HG03060 (cell line): Measurements from ENCODE around the gene RBFOX1.

Experiments used
- ATAC-seq: cut with Tn5 transposase; IDR thresholded peaks from one replicate; pipeline ENCODE4 v1.9.1; 2021; ENCODE audit warnings: low read depth, moderate number of reproducible peaks; ENCODE audit not compliant: unreplicated experiment

The RBFOX1 gene

DNA sequence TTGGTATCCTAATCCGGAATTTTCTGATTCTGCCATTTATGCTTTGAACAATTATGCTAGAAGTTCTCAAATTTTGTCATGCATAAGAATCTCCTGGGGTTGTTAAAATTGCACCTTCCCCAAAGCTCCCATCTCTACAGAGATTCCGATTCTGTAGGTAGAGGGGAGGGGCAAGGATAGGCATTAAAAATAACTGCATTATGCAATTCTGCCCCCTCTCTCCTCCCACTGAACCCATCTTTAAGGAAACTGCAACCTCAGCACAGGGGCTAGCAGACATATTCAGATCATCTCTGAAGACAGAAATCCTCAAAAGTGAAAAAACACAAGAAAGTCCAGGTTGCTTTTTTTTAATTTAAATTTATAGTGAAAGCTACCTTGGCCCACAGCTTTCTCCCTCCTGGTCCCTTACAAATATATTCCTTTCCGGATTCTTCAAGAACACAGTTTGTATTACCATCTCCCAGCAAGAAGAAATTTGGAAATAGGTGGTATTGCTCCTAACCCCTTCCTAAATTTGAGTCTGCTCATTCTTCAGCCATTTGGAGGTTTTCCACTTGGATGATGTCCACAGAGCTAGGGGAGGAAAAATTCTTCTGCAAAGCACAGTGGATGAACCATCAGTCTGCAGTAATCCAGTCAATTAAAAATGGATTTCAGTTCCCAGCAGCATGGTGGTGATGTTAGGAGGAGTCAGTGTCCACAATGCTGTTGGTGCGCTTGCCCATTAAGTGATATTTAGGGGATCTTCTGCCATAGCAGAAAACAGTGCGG, 67.7 kb downstream of the RBFOX1 start:
- ATAC-seq, result no peak

DNA sequence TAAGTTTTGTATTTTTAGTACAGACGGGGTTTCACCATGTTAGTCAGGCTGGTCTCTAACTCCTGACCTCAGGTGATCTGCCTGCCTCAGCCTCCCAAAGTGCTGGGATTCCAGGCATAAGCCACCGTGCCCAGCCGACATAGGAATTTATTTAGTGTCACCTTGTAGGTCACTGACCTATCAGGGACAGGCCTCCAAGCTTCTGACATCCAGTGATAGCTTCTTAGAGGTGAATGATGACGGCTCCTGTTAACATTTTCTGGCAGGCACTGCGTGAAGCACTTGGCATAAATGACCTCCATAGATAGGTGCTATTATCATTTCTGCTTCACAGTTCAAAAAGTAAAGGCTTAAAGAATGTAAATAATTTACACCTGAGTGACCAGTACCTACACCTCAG, 71.6 kb downstream of the RBFOX1 start:
- no peak for ATAC-seq

DNA sequence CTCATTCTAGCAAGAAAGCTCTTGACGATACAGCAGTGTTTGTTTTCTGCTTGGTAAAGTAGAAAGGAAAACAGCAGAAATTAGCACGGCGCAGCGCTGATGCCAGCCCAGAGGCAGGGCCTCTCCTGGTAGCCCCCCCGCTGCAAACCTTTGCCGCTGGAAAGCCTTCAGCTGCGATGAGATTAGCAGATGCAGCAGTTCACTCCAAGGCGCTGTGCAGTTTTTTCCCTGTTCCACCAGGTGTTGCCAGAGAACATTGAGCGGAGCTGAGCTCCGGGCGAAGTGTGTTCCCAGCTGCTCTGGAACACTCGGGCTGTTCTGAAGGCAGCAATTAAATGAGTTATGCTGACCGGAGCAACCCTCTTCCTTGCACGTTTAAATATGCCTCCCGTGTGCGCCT, 72.5 kb downstream of the RBFOX1 start:
- no peak for ATAC-seq

DNA sequence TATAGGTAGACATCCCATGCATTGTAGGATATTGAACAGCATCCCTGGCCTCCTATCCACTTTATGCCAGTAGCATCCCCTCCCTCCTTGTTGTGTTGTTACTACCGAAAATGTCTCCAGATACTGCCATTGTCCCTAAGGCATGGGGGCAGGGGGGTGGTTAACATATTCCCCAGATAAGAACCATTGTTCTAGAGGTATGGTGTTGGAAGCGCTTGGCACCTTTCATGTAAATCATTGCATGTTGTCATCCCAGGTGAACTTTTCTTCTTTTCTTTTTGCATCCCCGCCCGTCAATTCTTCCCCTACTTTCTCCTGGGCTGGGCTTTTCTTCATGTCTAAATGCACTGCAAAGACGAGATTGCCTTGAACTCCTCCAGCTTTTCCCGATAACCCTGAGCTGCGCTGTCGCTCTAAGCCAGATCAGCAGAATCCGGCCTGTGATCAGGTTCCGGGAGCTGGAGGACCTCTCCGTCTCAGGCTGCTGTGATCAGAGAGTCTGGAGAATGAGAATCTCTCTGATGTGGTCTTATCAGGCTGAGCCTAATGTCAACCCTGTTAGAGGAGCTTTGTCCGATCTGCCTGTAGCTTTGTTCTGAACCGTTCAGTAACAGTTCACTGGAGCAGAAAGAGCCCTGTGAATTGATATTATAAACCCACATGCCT, 76.2 kb downstream of the RBFOX1 start:
- no peak for ATAC-seq

DNA sequence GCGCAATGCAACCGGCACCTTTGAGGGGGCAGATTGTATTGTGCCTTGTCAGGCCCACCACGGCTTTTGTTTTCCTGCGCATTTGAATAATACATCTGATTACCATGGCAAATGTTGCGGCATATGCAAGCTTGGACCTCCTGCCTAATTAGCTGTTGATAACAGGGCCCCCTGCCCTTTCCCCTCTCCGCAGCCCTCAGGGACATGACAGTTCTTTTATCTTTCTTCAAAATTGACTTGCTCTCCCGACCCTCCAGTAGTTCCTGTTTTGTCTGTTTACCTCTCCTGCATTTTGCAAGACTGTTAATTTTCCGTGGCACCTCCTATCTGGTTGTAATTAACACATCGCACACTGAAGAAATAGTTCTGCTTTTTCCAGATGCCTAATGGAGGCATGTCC, 86.8 kb downstream of the RBFOX1 start:
- no peak for ATAC-seq

DNA sequence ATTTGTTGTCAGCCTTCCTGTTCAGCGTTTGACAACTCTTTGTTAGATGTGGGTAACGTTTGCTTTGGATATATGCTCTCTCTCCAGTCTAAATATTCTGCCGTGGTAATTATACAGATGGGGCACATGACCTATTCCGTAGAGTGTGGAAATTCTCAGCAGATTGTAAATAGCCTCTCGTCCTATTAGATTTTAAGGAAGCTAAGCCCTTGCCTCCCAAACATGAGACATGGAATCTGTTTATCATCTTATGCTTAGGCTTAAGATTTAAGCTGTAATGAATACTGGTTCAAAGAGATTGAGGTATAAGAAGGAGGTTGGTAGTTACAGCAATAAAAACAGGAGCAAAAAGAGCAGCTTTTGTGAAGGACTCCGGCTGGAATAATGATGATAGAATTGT, 87.4 kb downstream of the RBFOX1 start:
- no peak for ATAC-seq

DNA sequence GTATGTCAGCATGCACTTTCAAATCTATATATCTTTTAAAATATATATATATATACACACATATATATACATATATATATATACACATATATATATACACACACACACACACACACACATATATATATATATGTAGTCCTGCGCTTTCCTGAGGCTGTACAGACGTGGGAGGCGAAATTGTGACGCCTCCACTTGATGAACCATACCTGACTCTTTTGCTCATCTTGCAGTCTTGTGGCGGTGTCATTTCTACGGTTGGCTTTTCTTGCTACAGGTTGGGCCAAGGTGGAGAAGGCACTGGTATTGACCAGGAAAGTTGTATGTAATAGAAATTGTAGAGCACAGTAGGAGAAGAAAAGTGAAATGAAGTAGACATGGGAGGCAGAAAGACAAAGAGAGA, 88.2 kb downstream of the RBFOX1 start:
- ATAC-seq, result no peak

DNA sequence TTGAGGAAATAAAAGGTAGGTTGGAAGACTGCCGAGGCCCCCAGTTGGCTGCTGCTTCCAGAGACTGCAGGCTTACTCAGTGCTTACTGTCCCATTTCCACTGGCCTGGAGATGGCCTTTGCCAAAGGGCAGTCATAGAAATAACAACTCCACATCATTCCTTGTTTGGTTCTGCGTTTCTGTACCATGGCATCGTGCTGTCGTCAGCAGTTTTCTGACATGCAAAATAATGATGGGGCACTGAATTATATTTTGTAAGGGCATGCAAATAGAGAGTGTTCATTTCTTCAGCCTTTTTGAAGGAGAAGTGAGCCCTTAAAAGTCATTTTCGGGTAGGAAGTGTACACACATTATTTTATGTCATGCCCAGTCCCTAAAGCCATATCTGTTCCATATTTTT, 88.9 kb downstream of the RBFOX1 start:
- no peak for ATAC-seq

DNA sequence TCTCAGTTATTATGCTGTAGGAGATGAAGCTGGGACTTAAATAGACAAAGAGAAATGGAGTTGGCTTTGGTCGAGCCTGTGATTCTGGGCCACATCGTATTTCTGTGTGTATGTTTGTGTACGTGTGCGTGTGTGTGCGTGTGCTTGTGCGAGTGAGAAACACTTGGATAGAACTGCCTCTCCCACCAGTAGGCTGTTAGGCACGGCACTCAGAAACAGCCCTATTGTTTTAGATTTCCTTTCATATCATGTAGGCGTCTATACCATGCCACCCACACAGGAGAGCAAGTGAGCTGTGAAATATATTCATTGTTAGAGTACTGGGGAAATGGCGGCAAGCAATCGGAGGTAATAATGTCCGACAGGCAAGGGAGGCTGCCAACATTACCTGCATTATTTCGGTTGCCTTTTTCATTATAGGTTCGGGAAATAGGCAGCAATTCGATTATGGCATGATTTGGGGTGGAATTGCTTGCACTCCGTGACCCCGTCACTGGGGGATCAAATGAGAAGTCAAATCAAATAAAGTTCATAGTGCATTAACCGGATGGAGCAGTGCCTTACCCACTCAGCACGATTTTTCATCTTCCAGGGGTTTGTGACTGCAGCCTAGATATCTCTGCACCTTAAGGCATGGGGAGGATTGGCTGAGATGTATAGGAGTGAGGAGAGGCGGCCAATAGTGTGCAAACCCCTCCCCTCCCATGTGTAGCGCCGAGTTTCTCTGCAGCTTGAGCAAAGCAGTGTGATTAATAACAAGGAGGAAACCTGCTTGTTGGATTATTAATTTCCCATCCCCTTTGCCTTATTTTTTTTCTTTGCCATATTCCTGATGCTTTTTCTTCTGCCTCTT, 89.6 kb downstream of the RBFOX1 start:
- no peak for ATAC-seq

DNA sequence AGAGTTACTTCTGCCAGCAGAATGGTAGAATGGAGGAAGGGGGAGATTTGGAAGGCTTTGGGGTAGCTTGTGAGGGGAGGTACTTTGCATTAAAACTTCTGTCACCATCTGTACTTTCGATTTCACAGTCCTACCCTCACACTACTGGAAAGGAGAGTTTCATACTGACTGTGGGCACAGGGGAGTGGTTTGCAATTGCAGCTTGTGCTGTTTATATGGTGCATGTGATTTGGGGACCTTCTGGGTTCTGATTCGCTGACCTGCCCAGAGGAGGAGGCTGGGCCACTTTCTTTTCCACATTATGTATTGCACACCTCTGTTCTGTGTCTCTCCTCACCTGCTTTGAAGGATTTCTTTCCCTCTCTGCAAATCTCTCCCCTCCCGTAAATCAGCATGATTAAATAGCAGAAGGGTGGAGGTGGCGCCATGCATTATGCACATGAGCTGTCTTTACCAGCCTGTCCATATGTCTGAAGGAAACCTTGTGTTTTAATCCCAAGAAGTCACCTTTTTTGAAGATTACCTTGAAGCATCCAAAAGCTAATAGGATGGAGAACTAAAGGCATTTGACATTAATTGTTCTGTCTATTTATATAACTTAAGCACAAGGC, 90.9 kb downstream of the RBFOX1 start:
- ATAC-seq, result no peak

DNA sequence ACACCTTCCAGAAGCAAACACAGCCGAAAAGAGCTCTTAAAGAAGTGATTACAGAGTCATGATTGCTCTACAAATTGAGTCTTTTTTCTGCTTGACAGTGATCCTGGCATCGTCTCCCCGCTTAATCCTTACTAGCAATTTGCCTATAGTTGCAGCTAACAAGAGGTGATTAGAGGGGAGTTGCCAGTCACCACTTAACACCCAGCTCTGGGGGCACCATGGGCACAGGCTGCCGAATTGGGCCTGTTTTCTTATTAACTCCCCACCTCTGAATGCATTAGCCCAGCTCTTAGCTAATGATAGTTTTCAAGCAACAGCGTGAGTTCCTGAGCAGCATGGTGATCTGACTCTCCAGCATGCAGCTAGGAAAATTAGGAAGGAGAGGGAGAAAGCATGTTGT, 93.5 kb downstream of the RBFOX1 start:
- ATAC-seq, result no peak

DNA sequence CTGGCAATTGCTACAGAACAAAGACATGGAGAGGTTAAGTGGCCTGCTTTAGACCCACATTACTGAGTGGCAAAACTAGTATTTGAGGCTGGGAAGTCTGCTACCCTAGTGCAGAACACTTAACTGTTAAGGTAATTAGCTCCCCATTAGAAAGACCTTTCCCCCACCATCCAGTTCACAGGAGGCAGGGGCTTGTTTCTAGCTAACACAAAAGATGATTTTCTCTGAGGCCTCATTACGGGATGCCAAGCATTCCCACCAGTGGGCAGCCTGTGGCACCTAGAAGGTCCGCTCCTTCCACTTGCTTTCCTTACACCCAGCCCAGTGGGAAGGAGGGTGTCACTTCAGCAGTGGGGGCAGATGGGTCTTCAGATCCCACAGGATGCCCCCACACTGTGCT, 99.1 kb downstream of the RBFOX1 start:
- ATAC-seq, result no peak

DNA sequence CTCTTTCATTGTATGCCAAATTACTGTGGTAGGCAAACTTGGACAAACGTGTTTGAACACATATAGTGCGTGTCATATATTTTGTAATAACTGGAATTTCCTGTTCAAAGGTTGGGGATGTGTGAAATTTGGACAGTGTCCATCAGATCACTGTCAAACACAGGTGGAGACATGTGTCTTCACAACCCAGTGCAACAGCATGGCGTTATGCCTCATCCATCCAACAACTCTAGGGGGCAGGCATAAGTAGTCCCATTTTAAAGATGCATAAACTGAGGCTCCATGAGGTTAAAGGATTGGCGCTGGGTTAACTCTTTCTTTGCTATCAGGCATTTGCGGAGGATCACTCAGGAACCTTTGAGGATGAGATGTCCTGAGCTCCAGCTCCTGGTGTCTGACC, 103.7 kb downstream of the RBFOX1 start:
- ATAC-seq, result no peak

DNA sequence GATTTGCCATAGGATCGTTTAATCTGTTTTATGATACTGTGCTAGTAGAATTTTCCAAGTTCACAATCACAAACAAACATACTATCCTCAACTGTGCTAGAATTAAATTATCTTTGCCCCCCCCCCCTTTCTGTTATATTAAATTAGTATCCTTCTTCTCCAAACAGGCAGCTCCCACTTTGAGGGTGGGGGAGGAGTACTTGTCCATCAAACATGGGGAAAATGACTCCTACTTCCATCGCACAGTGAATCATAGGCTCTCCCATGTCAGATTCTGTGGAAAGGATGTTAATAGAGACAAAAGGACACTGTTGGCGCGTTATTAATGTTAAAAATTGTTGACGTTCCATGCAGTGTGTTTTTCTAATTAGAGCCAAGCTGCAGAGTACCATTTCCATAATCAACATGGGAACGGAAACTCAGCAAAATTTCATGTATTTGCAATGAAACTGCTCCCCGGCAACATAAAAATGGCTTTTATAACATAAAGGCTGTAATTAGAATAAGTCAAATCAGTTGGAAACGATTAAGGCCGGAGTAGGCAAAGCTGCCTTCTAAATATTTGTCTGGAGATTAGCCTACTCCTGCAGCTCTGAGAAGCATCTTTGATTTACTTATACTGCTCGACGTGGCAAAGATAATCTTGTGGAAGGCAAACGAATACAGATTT, 104.6 kb downstream of the RBFOX1 start:
- no peak for ATAC-seq

DNA sequence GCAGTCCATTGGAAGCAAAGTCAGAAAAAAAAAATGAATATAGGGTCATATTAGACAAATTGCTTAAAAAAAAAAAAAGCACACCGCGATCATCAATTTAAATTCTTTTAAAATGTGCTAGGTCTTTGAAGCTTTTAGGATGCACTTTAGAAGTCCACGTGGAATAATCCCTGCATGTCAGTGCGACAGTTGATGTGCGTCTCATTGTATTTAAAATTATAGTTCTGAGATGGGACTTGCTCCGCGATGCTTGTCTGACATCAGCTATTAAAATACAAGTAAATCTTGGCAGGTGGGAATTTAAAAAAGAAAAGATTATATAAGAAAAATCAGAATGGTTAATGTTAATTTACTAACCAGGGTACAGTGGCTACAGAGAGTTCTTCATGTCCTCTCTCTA, 105.2 kb downstream of the RBFOX1 start:
- ATAC-seq, result no peak

DNA sequence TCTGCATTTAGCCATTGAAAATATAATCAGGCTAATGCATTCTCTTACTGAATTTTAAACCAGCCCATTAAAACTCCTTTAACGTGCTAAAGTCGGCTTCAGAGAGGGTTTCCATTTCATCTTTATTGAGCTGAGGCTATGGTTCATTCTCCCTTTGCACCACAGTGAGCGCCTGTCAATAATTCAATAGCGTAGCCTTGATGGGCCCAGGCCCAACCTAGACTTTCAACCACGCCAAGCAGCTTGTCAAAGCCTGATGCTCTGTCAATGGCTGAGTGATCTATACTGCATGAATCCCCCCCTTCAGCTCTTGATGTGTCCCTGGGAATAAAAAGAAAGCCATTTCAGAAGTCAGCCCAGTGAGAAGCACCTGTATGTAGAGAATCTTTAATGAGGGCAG, 106.0 kb downstream of the RBFOX1 start:
- ATAC-seq, result no peak

DNA sequence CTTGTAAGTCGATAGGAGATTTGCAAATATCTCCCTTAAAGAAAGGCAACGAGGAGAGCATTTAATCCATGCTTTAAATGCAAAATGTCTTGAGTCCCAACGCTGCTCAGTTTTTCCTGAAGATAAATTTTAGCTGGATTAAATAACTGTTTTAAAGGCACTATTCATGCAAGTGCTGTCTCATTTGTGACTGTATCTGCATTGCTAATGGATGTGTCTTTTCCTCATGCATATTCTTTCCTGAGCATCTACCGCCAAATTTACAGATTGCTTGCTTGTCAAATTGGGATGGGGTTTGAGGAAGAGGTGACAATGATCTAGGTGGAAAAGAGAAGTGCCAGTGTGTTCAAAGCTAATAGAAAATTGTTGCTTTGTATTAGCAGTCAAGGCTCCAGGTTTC, 106.9 kb downstream of the RBFOX1 start:
- ATAC-seq, result no peak

DNA sequence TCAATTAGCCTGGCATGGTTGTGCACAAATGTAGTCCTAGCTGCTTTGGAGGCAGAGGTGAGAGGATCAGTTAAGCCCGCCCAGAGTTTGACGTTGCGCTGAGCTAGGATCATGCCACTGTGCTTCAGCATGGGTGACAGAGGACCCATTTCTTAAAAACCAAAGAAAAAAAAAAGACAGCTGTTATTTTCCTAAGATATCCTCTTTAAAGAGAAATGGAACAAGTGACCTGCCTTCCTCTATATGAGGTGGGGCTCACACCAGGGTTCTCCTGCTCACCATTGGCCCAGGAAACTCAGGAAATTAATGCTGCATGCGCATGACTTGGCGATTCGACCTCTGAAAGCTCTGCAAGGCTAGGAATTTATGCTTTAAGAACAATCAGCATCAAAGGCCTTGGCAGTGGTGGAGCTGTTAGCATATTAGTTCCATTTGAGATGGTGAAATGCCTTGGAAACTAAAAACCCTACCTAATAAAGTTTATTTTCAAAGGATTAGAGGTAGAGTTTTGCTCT, 108.3 kb downstream of the RBFOX1 start:
- ATAC-seq, result no peak

DNA sequence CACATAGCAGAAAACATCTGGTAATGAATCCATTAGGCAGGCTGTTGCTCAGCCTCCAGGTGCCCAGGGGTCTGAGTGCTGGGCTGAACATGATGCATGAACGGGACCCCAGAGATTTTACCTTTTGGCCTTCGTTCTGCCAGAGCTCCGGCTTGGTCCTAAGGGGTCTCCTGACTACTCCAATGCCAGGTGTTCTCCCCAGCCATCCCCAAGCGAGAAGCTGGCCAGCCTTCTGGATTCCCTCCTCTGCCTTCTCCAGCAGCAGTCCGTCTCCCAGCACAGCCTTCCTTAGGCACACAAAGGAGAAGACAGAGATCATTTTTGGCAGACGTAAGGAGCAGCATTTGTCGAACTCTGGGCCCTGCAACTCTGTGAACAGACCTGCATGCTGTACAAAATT, 109.4 kb downstream of the RBFOX1 start:
- no peak for ATAC-seq

DNA sequence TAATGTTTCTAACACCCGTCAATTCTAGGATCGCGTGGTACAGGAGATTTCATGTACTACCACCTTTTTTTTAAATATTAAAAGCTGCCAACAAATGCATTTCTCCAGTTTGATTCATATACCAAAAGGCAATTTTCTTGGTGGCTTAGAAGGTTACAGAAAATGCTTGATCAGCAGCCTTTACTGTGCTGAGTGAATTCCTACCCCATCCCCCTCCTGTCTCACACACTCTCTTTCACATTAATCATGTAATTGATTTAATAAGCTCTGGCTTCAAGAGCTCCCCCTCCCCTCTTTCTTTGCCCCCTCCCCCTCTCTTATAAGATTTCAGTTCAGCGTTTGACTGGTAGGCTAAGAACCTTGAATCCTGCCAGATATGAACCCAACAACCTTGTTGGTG, 110.5 kb downstream of the RBFOX1 start:
- ATAC-seq, result no peak
